ENCODE measurements around the gene RPS5. TPM values are rescaled to one million over a fixed set of nuclear protein-coding genes. Genes with fewer than 3 reads are reported as not detected.

Gene RPS5
- total RNA-seq, 2 donors from 2014 or later, result 1,184 to 2,289 TPM

- peak overlapping the region; percentile 56 to 69 for H3K27ac ChIP-seq
- H3K4me3 ChIP-seq, result no peak overlapping the region
- TF ChIP-seq POLR2A (IDR thresholded peaks at IDR 0.05) (no peak), CTCF (IDR thresholded peaks at IDR 0.05) (no peak), POLR2AphosphoS5 (IDR thresholded peaks at IDR 0.05) (no peak)
- intact Hi-C loops (cut with DNase I), result no loop called here
- H3K27me3 ChIP-seq (replicated peaks; ENCODE audit: insufficient read depth), result no peaks in the 10 kb centered on the region
- H3K4me1 ChIP-seq (replicated peaks), result no peaks in the 10 kb centered on the region
- no peaks in the 10 kb centered on the region for H3K9me3 ChIP-seq
- no peak for DNase-seq (ENCODE audit: low spot score)
- WGBS, result 65% methylated on average over 3 of the region's 3 CpGs
- H3K36me3 ChIP-seq, result peaks cover 12 to 22% of the 10 kb centered on the region in 2 donors
Measured at GRCh38 chr19:58394821-58395219, 7.8 kb downstream of the RPS5 start.

- Histone ChIP-seq H3K4me3 (peak within 1 kb of the TSS; percentile 10 to 36), H3K4me1 (replicated peaks) (no peaks in the 10 kb centered on the region), H3K27ac (peak within 1 kb of the TSS; percentile 56 to 69), H3K36me3 (peaks cover 12 to 22% of the 10 kb centered on the region in 2 donors), H3K27me3 (replicated peaks; ENCODE audit: insufficient read depth) (no peaks in the 10 kb centered on the region), H3K9me3 (no peaks in the 10 kb centered on the region)
- intact Hi-C loops (cut with DNase I), result no loop called here
- WGBS, result 21% methylated on average over 20 of the region's 21 CpGs
- TF ChIP-seq CTCF (IDR thresholded peaks at IDR 0.05) (peak in 1 of 4 experiments; percentile 10), POLR2AphosphoS5 (IDR thresholded peaks at IDR 0.05) (peak; percentile 96), POLR2A (IDR thresholded peaks at IDR 0.05) (peak; percentile 87)
- DNase-seq (ENCODE audit: low spot score), result peak; percentile 89
Measured at GRCh38 chr19:58395220-58395978, 8.3 kb downstream of the RPS5 start, which contains the start of gene RNF225. RNF225 (plus strand) TSS chr19:58395656; CDS start chr19:58396090, 434 bp downstream.

GRCh38 chr19:58395979-58396627, 9.0 kb downstream of the RPS5 start:
- peaks cover 12 to 22% of the 10 kb centered on the region in 2 donors for H3K36me3 ChIP-seq
- WGBS, result 3% methylated on average over 51 of the region's 75 CpGs

GRCh38 chr19:58396691-58397532, 9.8 kb downstream of the RPS5 start:
- WGBS, result 30% methylated on average over 52 of the region's 58 CpGs
- peak overlapping the region in 1 of 2 donors; percentile 36 for H3K4me3 ChIP-seq
- H3K9me3 ChIP-seq, result no peaks in the 10 kb centered on the region
- H3K36me3 ChIP-seq, result peaks cover 12 to 22% of the 10 kb centered on the region in 2 donors
- no peak for DNase-seq (ENCODE audit: low spot score)
- H3K27me3 ChIP-seq (replicated peaks; ENCODE audit: insufficient read depth), result no peaks in the 10 kb centered on the region
- H3K27ac ChIP-seq, result no peak overlapping the region
- TF ChIP-seq POLR2AphosphoS5 (IDR thresholded peaks at IDR 0.05) (no peak), CTCF (IDR thresholded peaks at IDR 0.05) (no peak), POLR2A (IDR thresholded peaks at IDR 0.05) (no peak)
- no peaks in the 10 kb centered on the region for H3K4me1 ChIP-seq (replicated peaks)
- intact Hi-C loops (cut with DNase I), result no loop called here

More at GRCh38 chr19:58395979-58396627, 9.0 kb downstream of the RPS5 start:
- Histone ChIP-seq H3K27ac (peak overlapping the region; percentile 56 to 69), H3K27me3 (replicated peaks; ENCODE audit: insufficient read depth) (no peaks in the 10 kb centered on the region), H3K9me3 (no peaks in the 10 kb centered on the region), H3K4me3 (peak overlapping the region; percentile 10 to 36), H3K4me1 (replicated peaks) (no peaks in the 10 kb centered on the region)
- no peak for TF ChIP-seq CTCF (IDR thresholded peaks at IDR 0.05)
- DNase-seq (ENCODE audit: low spot score), result no peak
- intact Hi-C loops (cut with DNase I), result no loop called here

Data from prostate gland (tissue), 2 donors.